OCI-M2 (cell line): ENCODE results near the gene HCN3.

ENCODE experiments used
- DNase-seq: peaks from one replicate; lab custom pipeline; 2025; ENCODE audit not compliant: unreplicated experiment; lab: John Stamatoyannopoulos, UW

HCN3 gene

DNA sequence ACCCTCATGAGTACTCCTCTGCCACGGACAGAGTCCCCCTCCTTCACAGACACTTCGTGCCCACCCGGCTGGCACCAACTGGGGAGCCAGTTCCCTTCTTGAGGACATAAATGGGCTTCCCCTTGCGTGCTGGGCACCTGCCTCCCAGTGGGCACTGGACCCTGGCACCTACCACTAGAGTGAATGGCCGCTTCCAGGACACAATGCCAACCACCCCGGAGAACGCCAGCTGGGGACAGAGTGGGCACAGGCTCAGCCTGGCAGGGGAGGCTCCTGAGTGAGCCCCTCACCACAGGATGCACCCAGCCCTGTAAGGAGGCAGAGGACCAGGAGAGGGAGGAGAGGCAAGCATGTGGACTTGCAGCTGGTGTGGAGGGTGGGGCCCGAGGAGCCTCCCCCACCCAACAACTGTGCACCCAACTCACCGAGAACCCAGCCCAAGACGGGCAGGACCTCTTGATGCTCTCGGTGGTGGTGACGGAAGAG, 23.0 kb upstream of the HCN3 start:
- no peak for DNase-seq

- no peak for DNase-seq
These were observed 22.5 kb upstream of the HCN3 start for GRCh38 chr1:155254714-155255242.

DNA sequence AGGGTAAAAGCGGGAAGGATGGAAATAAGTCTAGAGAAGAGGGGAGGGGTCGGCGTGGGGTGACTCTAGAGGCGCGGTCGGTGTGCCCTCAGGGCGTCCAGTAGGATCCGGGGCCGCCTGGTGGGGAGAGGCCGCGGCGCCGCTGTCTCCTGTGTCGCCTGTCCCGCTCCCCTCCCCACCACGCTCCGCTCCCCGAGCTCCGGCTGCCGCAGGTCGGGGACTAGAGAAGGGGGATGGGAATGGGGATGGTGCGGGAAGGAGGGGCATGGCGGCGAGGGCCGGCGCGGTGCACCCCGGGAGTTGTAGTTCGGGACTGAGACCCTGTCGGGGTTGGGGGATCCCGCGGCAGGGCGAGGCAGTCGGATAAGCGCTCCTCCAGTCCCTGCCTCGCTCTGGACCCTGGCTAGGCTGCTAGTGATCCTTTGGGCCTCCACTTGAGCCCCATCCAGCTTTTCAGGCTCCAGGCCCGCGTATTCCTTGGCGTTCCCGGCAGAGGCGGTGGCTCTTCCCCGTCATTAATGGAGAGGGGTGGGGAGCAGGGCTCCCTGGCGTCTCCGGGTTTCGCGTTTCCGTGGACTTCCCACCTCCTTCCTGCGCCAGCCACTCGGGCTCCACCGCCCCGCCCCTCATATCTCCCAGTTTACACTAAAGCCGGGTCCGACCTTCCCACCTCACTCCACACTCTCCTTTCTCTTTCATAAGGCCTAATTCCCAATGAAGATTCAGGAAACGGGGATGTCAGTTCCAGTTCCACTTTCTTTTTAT, 21.8 kb upstream of the HCN3 start, which contains the start of gene ENTREP3:
TSS of gene ENTREP3 (minus strand) at position 241 of the 765 bp plus-strand sequence. CDS start 606 bp downstream, outside the sequence.
- no peak for DNase-seq

DNA sequence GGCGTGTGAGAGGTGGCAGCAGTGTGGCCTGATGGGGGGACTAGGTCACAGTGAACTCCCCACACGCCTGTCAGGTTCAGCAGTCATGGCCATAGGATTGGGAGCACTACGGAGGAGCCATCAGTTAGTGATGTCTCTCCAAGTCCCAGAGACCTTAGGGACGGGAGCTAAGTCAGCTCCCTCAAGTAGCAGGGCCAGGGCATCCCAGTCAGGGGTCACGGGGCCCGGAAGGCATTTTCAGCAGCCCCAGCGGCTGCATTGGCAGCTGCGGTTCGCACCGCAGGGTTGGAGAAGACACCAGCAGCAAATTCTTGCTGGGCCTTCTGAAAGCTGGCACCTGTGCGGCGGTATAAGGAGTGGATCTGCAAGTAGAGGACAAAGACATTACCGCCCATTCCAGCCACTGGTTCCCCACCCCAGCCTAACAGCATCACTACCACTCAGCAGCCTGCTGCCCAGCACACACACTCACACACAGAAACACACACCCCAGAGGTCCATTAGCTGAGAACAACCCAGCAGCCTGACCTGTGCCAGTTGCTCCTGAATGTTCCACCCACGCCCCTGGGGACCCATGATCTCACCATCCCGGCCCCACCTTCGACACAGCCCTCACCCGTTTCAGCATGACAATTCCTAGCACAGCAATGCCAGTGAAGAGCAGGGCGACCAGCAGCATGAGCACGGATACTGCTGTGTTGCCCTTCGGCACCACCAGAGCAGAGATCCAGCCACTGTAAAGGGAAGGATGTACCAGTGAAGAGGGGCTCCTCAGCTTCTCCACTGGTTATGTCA, 21.0 kb upstream of the HCN3 start:
- no peak for DNase-seq

DNA sequence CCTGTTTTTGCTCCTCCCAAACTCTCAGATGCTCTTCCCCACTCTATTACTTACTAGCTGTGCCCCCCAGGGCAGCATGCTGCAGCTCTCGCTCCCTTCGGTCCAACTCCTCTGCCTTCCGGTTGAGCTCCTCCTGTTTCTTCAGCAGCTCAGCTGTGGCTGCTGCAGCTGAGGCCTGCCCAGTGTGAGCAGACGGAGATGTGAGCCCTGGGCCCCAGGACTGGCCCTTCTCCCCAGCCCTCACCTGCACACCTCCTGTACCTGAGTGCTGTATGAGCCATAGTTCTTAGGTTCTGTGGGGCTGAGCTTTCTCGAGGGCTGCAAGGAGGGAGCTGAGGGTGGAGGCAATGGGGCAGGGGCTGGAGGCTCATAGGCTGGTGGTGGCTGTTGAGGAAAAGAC, 17.0 kb upstream of the HCN3 start:
- DNase-seq: no peak

- DNase-seq: no peak
These were observed 15.8 kb upstream of the HCN3 start for GRCh38 chr1:155261493-155261851.

- DNase-seq: peak; percentile 73
These were observed 15.2 kb upstream of the HCN3 start, which contains the start of gene SCAMP3 for GRCh38 chr1:155261852-155262673. SCAMP3 (minus strand) TSS chr1:155262360; CDS start chr1:155262151, 209 bp downstream.

GRCh38 chr1:155263067-155263466, 14.2 kb upstream of the HCN3 start:
- DNase-seq: no peak

DNA sequence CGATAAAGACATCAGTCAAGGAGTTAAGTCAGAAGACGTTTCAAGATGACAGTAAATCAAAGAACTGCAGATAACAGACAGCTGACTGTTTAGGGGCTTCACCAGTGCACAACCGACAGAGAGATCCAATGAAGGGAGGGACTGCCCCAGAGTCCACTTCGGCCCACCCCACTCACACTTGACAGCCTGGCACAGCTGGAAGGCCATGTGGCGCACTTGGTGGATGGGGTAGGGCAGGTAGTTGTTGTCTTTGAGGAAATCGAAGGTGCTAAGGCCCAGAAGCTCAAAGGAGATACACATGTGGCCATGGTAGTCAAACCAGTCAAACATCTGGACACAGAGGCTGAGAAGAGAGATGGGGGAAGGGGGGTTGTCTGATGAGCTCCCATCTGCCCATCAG, 10.7 kb upstream of the HCN3 start:
- DNase-seq: no peak

DNA sequence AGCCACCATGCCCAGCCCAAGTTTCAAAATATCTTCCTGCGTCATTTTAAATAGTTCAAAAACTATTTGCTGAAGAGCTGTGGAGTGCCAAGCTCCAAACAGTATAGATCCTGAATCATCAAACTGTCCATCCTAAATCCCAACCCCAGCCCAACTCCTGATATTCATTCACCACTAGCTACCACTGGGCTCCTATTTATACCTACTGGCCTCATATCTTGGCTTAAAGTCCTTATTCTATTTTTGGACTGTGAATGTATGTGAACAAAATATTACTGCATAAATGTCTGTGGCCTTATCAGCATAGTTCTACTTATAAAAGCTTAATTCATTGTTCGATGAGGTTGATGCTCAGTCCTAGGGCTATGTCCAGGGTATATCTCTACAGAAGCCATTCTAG, 9.9 kb upstream of the HCN3 start:
- DNase-seq: no peak

GRCh38 chr1:155268630-155269029, 8.6 kb upstream of the HCN3 start:
- no peak for DNase-seq

DNA sequence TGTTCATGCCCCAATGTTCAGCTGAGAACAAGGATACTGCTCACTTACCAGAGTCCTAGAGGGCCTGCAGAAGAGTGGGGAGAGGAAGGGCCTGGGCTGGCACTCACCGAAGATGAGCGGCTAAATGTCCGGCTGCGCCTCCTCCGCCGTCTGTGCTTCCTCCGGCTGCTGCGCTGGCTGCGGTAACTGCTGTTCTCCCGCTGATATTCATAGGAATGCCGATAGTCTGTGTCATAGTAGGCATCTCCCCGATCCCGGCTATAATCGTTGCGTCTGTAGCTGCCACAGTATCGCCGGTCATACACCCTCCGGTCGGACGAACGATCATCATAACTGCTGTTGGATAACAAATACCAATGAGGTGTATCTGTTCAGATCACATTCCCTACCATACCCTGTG, 7.9 kb upstream of the HCN3 start:
- DNase-seq: no peak

- DNase-seq: no peak
These were observed 4.6 kb upstream of the HCN3 start for GRCh38 chr1:155272466-155273342.

- peak; percentile 59 for DNase-seq
These were observed 3.7 kb upstream of the HCN3 start, which contains the start of gene CLK2 for GRCh38 chr1:155273343-155274245. CLK2 (minus strand) TSS chr1:155273504; CDS start chr1:155270977, 2,527 bp downstream.

- no peak for DNase-seq
These were observed 832 bp downstream of the HCN3 start for GRCh38 chr1:155277902-155278688.

GRCh38 chr1:155278689-155279160, 1.5 kb downstream of the HCN3 start:
- DNase-seq: no peak

DNA sequence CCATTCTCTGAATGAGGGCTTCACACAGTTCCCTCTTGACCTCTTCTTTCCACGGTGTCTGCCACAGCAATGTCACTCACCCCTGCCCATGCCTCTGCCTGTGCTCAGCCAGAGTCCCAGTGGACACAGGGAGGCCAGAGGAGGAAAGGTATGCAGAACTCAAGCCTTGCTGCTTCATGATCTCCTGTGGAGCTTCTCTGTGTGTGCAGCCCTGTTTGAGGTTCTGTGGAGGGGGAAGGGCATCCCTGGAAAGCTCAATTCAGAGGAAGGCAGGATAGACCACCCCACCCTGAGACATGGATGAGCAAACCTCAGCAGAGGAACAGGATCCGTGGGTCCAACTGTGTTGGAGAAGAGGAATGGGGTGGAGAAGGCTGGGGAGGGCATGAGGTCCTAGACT, 2.0 kb downstream of the HCN3 start:
- DNase-seq: no peak
